ENCODE measurements around the gene WNT9A. TPM values are rescaled to one million over a fixed set of nuclear protein-coding genes. Genes with fewer than 3 reads are reported as not detected.

The WNT9A gene
- total and polyA plus RNA-seq, 3 experiments from 2014 or later, result 0.07 to 0.13 TPM; not detected in 1

DNA sequence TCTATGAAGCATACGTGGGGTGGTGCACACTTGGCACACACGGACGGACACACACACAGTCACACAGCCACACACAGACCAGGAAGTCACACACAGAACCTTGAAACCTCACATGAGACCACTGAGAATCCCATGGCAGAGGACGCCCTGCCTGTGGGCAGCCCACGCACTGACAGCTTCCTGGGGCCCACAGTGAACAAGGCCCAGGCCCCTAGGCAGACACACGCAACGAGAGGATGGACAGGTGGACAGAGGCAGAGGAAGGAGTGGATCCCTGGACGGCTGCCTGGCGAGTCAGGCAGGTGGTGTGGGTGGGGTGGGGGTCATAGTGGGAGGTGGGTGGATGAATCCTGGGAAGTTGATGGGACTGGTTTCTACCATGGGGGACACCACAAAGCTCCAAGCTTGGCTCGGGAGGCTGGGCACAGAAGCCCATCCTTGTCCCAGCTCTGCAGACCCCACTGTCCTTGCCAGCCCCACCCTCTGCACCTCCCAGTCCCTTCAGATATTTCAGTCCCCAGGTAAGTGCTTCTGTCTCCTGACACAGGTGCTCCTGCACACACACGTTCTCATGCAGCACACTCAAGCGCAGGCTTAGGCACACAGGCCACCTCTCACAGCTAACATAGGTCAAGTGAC, 49.1 kb downstream of the WNT9A start:
- CTCF ChIA-PET, result no interaction called here

DNA sequence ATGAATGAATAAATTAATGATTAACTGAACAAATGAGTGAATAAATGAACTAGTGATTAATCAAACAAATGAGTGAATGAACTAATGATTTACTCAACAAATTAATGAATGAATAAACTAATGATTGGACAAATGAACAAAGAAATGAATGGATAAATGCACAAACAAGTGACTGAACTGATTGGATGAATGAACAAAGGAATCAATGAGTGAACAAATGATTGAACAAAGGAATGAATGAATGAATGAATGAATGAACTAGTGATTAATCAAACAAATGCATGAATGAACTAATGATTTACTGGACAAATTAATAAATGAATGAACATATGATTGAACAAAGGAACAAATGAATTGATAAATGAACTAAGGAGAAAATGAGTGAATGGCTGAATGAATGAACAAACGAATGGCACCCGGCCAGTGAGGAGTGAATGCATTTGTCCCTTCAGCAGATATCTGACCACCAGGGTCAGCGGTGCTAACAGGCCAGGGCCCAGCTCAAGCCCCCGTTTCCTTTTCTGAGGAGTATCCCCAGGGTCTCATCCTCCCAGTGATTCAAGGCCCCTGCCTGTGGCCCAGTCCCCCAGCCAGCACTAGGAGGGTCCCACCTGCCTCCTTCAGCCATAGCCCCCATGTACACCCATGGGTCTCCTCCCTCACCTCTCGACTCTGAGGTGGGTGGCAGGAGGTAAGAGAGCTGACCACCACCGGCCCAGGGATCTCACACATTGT, 49.9 kb downstream of the WNT9A start:
- H3K27ac ChIP-seq (ENCODE audit: low read depth, low read length), result no peak overlapping the region
- H3K36me3 Mint-ChIP-seq, result no peaks in the 10 kb centered on the region
- H3K4me1 ChIP-seq (ENCODE audit: insufficient read depth, low read length), result no peaks in the 10 kb centered on the region
- POLR2A ChIA-PET, result no interaction called here
- DNase-seq, result no peak
- H3K9me3 Mint-ChIP-seq, result no peaks in the 10 kb centered on the region
- no peak overlapping the region for H3K4me3 Mint-ChIP-seq
- H3K4me3 ChIP-seq (ENCODE audit: low read length), result no peak overlapping the region
- no peaks in the 10 kb centered on the region for H3K27me3 ChIP-seq (ENCODE audit: insufficient read depth, low read length, poor library complexity, severe bottlenecking)
- CTCF ChIA-PET, result no interaction called here
- H3K9me3 ChIP-seq (ENCODE audit: low read length), result no peaks in the 10 kb centered on the region
- peaks cover 12 to 26% (median 16%) of the 10 kb centered on the region in 3 donors for H3K4me1 Mint-ChIP-seq
- peaks cover 0 to 3% of the 10 kb centered on the region in 2 donors for H3K27me3 Mint-ChIP-seq
- H3K27ac Mint-ChIP-seq, result peak overlapping the region in 2 of 8 donors; percentile 6 to 79
- H3K36me3 ChIP-seq (ENCODE audit: insufficient read depth, low read length), result no peaks in the 10 kb centered on the region

More for the DNA sequence above, 49.1 kb downstream of the WNT9A start:
- Histone ChIP-seq H3K4me3 (ENCODE audit: low read length) (no peak overlapping the region), H3K36me3 (ENCODE audit: insufficient read depth, low read length) (no peaks in the 10 kb centered on the region), H3K27ac (ENCODE audit: low read depth, low read length) (no peak overlapping the region), H3K27me3 (ENCODE audit: insufficient read depth, low read length, poor library complexity, severe bottlenecking) (no peaks in the 10 kb centered on the region), H3K4me1 (ENCODE audit: insufficient read depth, low read length) (no peaks in the 10 kb centered on the region), H3K9me3 (ENCODE audit: low read length) (no peaks in the 10 kb centered on the region)
- peak overlapping the region in 1 of 7 donors; percentile 34 for H3K4me3 Mint-ChIP-seq
- peaks cover 12 to 26% (median 16%) of the 10 kb centered on the region in 3 donors for H3K4me1 Mint-ChIP-seq
- peak overlapping the region in 1 of 8 donors; percentile 86 for H3K27ac Mint-ChIP-seq
- POLR2A ChIA-PET, result no interaction called here
- H3K9me3 Mint-ChIP-seq, result no peaks in the 10 kb centered on the region
- peak in 1 of 5 donors; percentile 30 for DNase-seq
- H3K27me3 Mint-ChIP-seq, result peaks cover 0 to 3% of the 10 kb centered on the region in 2 donors
- H3K36me3 Mint-ChIP-seq, result no peaks in the 10 kb centered on the region

DNA sequence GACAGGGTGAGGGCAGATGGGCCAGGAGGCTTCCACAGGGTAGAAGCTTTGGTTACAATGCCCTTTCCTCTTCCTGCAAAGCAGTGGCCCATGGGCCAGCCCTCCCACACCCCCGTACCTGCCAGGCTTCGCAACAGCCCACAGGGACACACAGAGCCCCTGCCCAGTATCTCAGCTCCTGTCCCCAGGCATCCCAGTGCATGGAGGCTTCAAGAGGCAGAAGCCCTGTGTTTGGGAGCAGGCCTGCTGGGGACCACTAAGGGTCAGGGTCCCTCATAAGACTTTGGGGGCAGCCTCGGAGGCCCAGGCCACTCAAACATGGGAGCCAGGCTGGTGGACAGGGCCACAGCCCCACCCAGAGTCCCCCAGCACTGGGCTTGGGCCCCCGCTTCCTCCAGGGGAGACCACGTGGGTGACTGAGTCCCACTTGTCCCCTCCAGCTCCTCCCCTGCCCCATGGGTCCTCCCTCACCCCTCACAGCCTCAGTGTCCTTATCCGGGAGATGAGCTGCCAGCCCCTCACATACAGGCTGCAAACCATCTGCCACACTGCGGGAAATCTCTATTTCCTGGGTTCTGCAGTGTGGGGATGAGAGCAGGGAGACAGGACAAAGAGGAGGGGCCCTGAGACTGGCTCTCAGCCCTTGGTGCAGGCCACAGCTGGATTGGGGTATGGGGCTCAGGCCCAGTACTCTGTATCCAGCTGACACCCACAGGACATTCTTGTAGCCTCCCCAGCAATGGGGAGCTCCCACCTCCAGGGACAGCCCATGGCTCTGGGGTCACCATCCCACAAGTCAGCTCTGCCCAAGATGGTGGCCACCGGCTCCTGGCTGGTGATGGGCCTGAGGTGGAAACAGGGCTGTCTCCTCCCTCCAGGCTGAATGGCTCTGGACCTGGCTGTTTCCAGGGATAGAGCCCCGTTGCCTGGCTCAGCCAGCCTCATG, 50.7 kb downstream of the WNT9A start:
- H3K4me1 ChIP-seq (ENCODE audit: insufficient read depth, low read length), result no peaks in the 10 kb centered on the region
- Mint-ChIP-seq H3K36me3 (no peaks in the 10 kb centered on the region), H3K4me3 (no peak overlapping the region), H3K9me3 (no peaks in the 10 kb centered on the region), H3K27me3 (peaks cover 0 to 3% of the 10 kb centered on the region in 2 donors), H3K27ac (peak overlapping the region in 1 of 8 donors; percentile 63), H3K4me1 (peaks cover 12 to 26% (median 13%) of the 10 kb centered on the region in 3 donors)
- H3K9me3 ChIP-seq (ENCODE audit: low read length), result no peaks in the 10 kb centered on the region
- H3K4me3 ChIP-seq (ENCODE audit: low read length), result no peak overlapping the region
- DNase-seq, result peak in 1 of 5 donors; percentile 1
- no peaks in the 10 kb centered on the region for H3K36me3 ChIP-seq (ENCODE audit: insufficient read depth, low read length)
- H3K27ac ChIP-seq (ENCODE audit: low read depth, low read length), result no peak overlapping the region
- POLR2A ChIA-PET, result no interaction called here
- CTCF ChIA-PET, result no interaction called here
- H3K27me3 ChIP-seq (ENCODE audit: insufficient read depth, low read length, poor library complexity, severe bottlenecking), result no peaks in the 10 kb centered on the region

DNA sequence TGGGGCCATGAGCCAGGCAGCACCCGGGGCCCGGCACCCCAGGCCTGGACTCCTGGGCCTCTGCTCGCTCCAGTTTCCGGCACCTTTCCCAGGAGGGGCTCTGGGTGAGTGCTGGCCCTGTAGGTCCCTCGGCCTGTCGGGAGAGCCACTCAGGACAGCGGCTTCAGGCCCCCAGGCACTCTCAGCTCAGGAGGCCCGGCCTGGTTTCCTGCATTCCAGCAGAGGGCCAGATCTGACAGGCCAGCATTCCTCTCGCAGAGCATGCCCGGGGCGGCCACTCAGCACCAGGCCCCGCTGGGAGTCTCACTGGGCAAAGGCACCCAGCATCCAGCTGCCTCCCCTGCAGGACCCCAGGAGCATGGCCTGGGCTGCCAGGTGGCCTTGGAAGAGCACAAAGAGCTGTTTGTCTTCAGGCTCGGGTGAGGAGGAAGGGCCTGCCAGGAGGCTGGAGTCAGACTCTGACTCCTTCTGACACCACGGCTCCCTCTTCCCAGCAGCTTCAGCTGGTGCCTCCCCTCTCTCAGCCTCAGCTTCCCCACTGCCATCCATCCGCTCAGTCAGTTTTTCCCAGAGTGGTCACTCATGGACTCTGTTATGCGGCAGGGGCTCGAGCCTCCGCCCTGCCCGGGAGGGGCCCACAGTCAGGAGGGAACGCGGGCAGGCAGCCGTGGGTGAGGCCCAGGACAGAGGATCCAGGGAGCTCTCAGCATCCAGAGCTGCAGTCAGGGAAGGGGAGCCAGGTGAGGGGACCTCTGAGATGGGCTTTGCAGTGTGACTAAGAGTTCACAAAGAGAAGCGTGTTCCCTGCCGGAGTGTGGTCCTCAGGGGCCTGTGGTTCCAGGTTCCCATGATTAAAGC, 51.7 kb downstream of the WNT9A start:
- peaks cover 0 to 3% of the 10 kb centered on the region in 2 donors for H3K27me3 Mint-ChIP-seq
- DNase-seq, result peak in 2 of 5 donors; percentile 0 to 44
- POLR2A ChIA-PET, result no interaction called here
- no peaks in the 10 kb centered on the region for H3K9me3 Mint-ChIP-seq
- no peaks in the 10 kb centered on the region for H3K36me3 Mint-ChIP-seq
- H3K9me3 ChIP-seq (ENCODE audit: low read length), result no peaks in the 10 kb centered on the region
- H3K4me1 ChIP-seq (ENCODE audit: insufficient read depth, low read length), result no peaks in the 10 kb centered on the region
- CTCF ChIA-PET, result no interaction called here
- no peaks in the 10 kb centered on the region for H3K36me3 ChIP-seq (ENCODE audit: insufficient read depth, low read length)
- H3K4me3 ChIP-seq (ENCODE audit: low read length), result no peak overlapping the region
- no peak overlapping the region for H3K4me3 Mint-ChIP-seq
- H3K4me1 Mint-ChIP-seq, result peaks cover 12 to 26% (median 12%) of the 10 kb centered on the region in 3 donors
- H3K27ac ChIP-seq (ENCODE audit: low read depth, low read length), result no peak overlapping the region
- H3K27ac Mint-ChIP-seq, result peak overlapping the region in 1 of 8 donors; percentile 50
- no peaks in the 10 kb centered on the region for H3K27me3 ChIP-seq (ENCODE audit: insufficient read depth, low read length, poor library complexity, severe bottlenecking)

DNA sequence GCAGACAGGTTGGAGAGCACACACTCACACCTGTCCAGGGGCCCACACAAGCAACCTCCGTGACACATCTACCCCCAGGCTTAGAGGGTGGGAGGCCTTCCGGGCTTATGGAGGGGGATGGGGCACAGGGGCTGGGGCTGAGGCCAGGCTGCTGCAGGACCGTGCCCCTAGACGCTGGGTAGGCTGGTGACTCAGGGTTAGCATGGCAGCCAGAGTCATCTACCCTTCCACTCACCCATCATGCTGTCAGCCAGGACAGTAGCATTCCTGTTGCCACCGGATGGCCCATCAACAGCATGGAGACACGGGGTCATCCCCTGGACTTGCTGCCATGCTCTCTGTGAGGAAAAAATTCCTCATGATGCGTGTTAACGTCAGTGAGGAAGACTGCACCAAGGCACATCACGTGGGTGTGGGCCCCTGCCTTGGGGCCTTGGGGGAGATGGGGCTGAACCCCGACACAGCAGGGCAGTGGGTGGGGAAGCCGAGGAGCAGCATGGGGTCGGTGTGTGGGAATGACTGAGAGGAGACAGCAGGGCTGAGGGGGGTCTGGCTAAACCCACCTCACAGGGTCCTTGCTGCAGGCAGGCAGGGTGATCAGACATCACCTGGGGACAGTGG, 52.8 kb downstream of the WNT9A start:
- peak in 1 of 5 donors; percentile 0 for DNase-seq
- Mint-ChIP-seq H3K4me1 (peaks cover 12 to 23% (median 12%) of the 10 kb centered on the region in 3 donors), H3K4me3 (no peak overlapping the region), H3K27me3 (peaks cover 0 to 3% of the 10 kb centered on the region in 2 donors), H3K9me3 (no peaks in the 10 kb centered on the region), H3K36me3 (no peaks in the 10 kb centered on the region), H3K27ac (peak overlapping the region in 1 of 8 donors; percentile 36)
- H3K36me3 ChIP-seq (ENCODE audit: insufficient read depth, low read length), result no peaks in the 10 kb centered on the region
- CTCF ChIA-PET, result no interaction called here
- no peaks in the 10 kb centered on the region for H3K4me1 ChIP-seq (ENCODE audit: insufficient read depth, low read length)
- H3K27me3 ChIP-seq (ENCODE audit: insufficient read depth, low read length, poor library complexity, severe bottlenecking), result no peaks in the 10 kb centered on the region
- POLR2A ChIA-PET, result no interaction called here
- no peaks in the 10 kb centered on the region for H3K9me3 ChIP-seq (ENCODE audit: low read length)
- no peak overlapping the region for H3K4me3 ChIP-seq (ENCODE audit: low read length)
- no peak overlapping the region for H3K27ac ChIP-seq (ENCODE audit: low read depth, low read length)

DNA sequence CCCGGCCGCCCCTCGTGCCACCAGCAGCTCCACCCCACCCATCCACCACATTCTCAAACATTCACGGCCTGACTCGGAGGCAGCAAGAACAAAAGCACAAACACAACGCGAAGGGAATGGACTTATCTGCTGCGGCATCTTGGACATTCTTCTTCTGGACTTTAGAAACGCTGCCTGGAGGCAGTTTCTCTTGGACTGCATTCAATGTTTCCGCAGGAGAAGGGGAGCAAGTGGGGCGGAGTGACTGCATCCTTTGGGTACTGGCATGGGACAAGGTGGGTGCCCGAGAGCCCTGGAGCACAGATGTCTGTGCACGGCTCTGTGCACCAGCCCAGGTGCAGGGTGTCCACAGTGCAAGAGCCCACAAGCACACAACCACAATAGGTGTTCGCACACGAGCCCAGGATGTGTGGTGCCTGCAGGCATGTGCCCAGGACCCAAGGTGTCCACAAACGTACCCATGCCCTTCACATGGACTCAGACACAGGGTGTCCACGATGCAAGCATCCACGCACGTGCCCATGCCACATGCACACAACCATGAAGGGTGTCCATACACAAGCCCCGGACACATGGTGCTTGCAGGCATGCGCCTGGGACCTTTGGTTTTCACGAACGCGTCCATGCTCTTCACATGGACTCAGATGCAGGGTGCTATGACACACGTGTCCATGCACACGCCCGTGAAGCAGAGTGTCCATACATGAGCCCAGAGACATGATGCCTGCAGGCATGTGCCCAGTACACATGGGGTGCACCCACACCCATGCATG, 53.6 kb downstream of the WNT9A start:
- Mint-ChIP-seq H3K27ac (no peak overlapping the region), H3K9me3 (no peaks in the 10 kb centered on the region), H3K4me3 (no peak overlapping the region), H3K36me3 (no peaks in the 10 kb centered on the region), H3K4me1 (peaks cover 10 to 16% (median 12%) of the 10 kb centered on the region in 3 donors), H3K27me3 (peaks cover 0 to 2% of the 10 kb centered on the region in 2 donors)
- ChIA-PET POLR2A (no interaction called here), CTCF (no interaction called here)
- no peaks in the 10 kb centered on the region for H3K9me3 ChIP-seq (ENCODE audit: low read length)
- H3K27me3 ChIP-seq (ENCODE audit: insufficient read depth, low read length, poor library complexity, severe bottlenecking), result no peaks in the 10 kb centered on the region
- no peak overlapping the region for H3K27ac ChIP-seq (ENCODE audit: low read depth, low read length)
- no peak overlapping the region for H3K4me3 ChIP-seq (ENCODE audit: low read length)
- no peaks in the 10 kb centered on the region for H3K4me1 ChIP-seq (ENCODE audit: insufficient read depth, low read length)
- DNase-seq, result peak in 2 of 5 donors; percentile 1 to 36
- H3K36me3 ChIP-seq (ENCODE audit: insufficient read depth, low read length), result no peaks in the 10 kb centered on the region
